IMR-90 (cell line): ENCODE data around the gene CHP1. TPM values are rescaled to one million over a fixed set of nuclear protein-coding genes. Genes with fewer than 3 reads are reported as not detected.

Experiments
- ATAC-seq: fragments of 200-7000 bp; cut with Tn5 transposase; 2 replicates; pipeline ENCODE4 v1.9.1; 2020; ENCODE audit warnings: low read depth, mild to moderate bottlenecking, moderate library complexity
- BruUV-seq: library from RNA; stranded (reverse); fragments of 400-500 nt; replicated peaks from 2 replicates; lab custom pipeline; 2021; lab: Mats Ljungman, UMichigan
- CTCF ChIA-PET: fragments of 300-600 bp; formaldehyde crosslinking; extraction: SDS; loops from one replicate; lab custom pipeline; 2021; ENCODE audit warnings: antibody characterized with exemption; lab: Yijun Ruan, JAX
- POLR2A ChIA-PET: fragments of 300-600 bp; sonication (Branson Sonifier 250); formaldehyde crosslinking; loops from one replicate; lab custom pipeline; 2022; ENCODE audit warnings: antibody characterized with exemption; ENCODE audit not compliant: unreplicated experiment; lab: Charles Lee
- DNase-seq: peaks from one replicate; pipeline ENCODE4 v3.0.0; 2013
- H2AFZ ChIP-seq: replicated peaks from 2 replicates; pipeline ENCODE3; 2013; ENCODE audit warnings: low read length, mild to moderate bottlenecking; ENCODE audit not compliant: poor library complexity
- H2AK5ac ChIP-seq: 2 replicates; pipeline ENCODE4 v1.6.1; 2013; ENCODE audit warnings: low read depth, low read length, inconsistent platforms
- H2AK9ac ChIP-seq: replicated peaks from 2 replicates; pipeline ENCODE3; 2013; ENCODE audit warnings: mild to moderate bottlenecking, low read depth, low read length, moderate library complexity; ENCODE audit not compliant: poor library complexity
- H2BK120ac ChIP-seq: 2 replicates; pipeline ENCODE4 v1.6.1; 2013; ENCODE audit warnings: low read depth, low read length, inconsistent platforms
- H2BK15ac ChIP-seq: 3 replicates; pipeline ENCODE4 v1.6.1; 2013; ENCODE audit warnings: low read depth, low read length, inconsistent platforms
- H2BK20ac ChIP-seq: 2 replicates; pipeline ENCODE4 v1.6.1; 2013; ENCODE audit warnings: low read depth, mild to moderate bottlenecking, inconsistent platforms, low read length, moderate library complexity
- H2BK5ac ChIP-seq: 2 replicates; pipeline ENCODE4 v1.6.1; 2013; ENCODE audit warnings: mild to moderate bottlenecking, low read depth, low read length, inconsistent platforms; ENCODE audit not compliant: poor library complexity, severe bottlenecking
- H3K14ac ChIP-seq: replicated peaks from 2 replicates; pipeline ENCODE4 v1.6.1; 2013; ENCODE audit warnings: low read depth, low read length, inconsistent platforms
- H3K18ac ChIP-seq: 2 replicates; pipeline ENCODE4 v1.6.1; 2013; ENCODE audit warnings: low read depth, low read length, control low read depth
- H3K23ac ChIP-seq: 2 replicates; pipeline ENCODE4 v1.6.1; 2013; ENCODE audit warnings: low read depth, low read length, inconsistent platforms
- H3K27ac ChIP-seq: 2 replicates; pipeline ENCODE4 v1.5.1; 2013; ENCODE audit warnings: mild to moderate bottlenecking, control low read depth, low read length; ENCODE audit not compliant: insufficient read depth
- H3K27me3 ChIP-seq: 2 replicates; pipeline ENCODE4 v1.6.1; 2013; ENCODE audit warnings: low read length; ENCODE audit not compliant: control insufficient read depth, insufficient read depth
- H3K36me3 ChIP-seq: 2 replicates; pipeline ENCODE4 v1.6.1; 2013; ENCODE audit warnings: low read length, mixed read lengths; ENCODE audit not compliant: control insufficient read depth, insufficient read depth
- H3K4ac ChIP-seq: 2 replicates; pipeline ENCODE4 v1.6.1; 2013; ENCODE audit warnings: low read depth, low read length, inconsistent platforms
- H3K4me1 ChIP-seq: 2 replicates; pipeline ENCODE4 v1.6.1; 2013; ENCODE audit warnings: low read length, mixed read lengths; ENCODE audit not compliant: control insufficient read depth, insufficient read depth
- H3K4me2 ChIP-seq: 2 replicates; pipeline ENCODE4 v1.6.1; 2013; ENCODE audit warnings: low read depth, mild to moderate bottlenecking, control low read depth, low read length, moderate library complexity
- H3K4me3 ChIP-seq: 2 replicates; pipeline ENCODE4 v1.5.1; 2013; ENCODE audit warnings: low read depth, mild to moderate bottlenecking, control low read depth, low read length, moderate library complexity; ENCODE audit not compliant: insufficient read depth
- H3K56ac ChIP-seq: 2 replicates; pipeline ENCODE4 v1.6.1; 2013; ENCODE audit warnings: low read length, inconsistent platforms; ENCODE audit not compliant: insufficient read depth; ENCODE audit errors: extremely low read depth
- H3K79me1 ChIP-seq, 2 experiments: 2 replicates each; pipeline ENCODE4 v1.6.1; 2013; ENCODE audit warnings: low read length in 2 of 2, inconsistent platforms in 1 of 2, low read depth in 1 of 2
- H3K9ac ChIP-seq: 2 replicates; pipeline ENCODE4 v1.6.1; 2013; ENCODE audit warnings: low read depth, low read length, control low read depth
- H3K9me1 ChIP-seq: 2 replicates; pipeline ENCODE4 v1.6.1; 2013; ENCODE audit warnings: low read length, inconsistent platforms; ENCODE audit not compliant: insufficient read depth
- H3K9me3 ChIP-seq: 2 replicates; pipeline ENCODE4 v1.6.1; 2013; ENCODE audit warnings: low read length; ENCODE audit not compliant: control insufficient read depth, insufficient read depth
- H4K20me1 ChIP-seq: 2 replicates; pipeline ENCODE4 v1.6.1; 2013; ENCODE audit warnings: low read length, inconsistent platforms; ENCODE audit not compliant: insufficient read depth
- H4K5ac ChIP-seq: 2 replicates; pipeline ENCODE4 v1.6.1; 2013; ENCODE audit warnings: mild to moderate bottlenecking, low read depth, low read length, control low read depth
- H4K8ac ChIP-seq, 2 experiments: 2 replicates each; pipeline ENCODE4 v1.6.1; 2013; ENCODE audit warnings: low read depth in 2 of 2, low read length in 2 of 2, control low read depth in 1 of 2, inconsistent platforms in 1 of 2
- H4K91ac ChIP-seq: 2 replicates; pipeline ENCODE4 v1.6.1; 2013; ENCODE audit warnings: low read depth, low read length, inconsistent platforms; ENCODE audit not compliant: insufficient read depth
- BHLHE40 ChIP-seq: fragments of 150-350 bp; IDR thresholded peaks from 2 replicates; pipeline ENCODE4 v1.6.1; 2016; ENCODE audit warnings: mild to moderate bottlenecking, low read depth, low read length
- CEBPB ChIP-seq: IDR thresholded peaks from 2 replicates; pipeline ENCODE4 v1.6.1; 2012; ENCODE audit warnings: low read depth, low read length, improper control_type of control experiment
- CHD1 ChIP-seq: IDR thresholded peaks from 2 replicates; pipeline ENCODE4 v1.6.1; 2012; ENCODE audit warnings: low read depth, low read length, improper control_type of control experiment
- FOS ChIP-seq: fragments of 150-350 bp; IDR thresholded peaks from 2 replicates; pipeline ENCODE4 v1.6.1; 2016; ENCODE audit warnings: low read depth, low read length
- MAFK ChIP-seq: IDR thresholded peaks from 2 replicates; pipeline ENCODE4 v1.6.1; 2012; ENCODE audit warnings: low read depth, low read length, improper control_type of control experiment
- MAZ ChIP-seq: IDR thresholded peaks from 2 replicates; pipeline ENCODE4 v1.6.1; 2012; ENCODE audit warnings: low read depth, mild to moderate bottlenecking, low read length, improper control_type of control experiment, moderate library complexity, borderline replicate concordance
- MXI1 ChIP-seq: IDR thresholded peaks from 2 replicates; pipeline ENCODE4 v1.6.1; 2012; ENCODE audit warnings: low read depth, mild to moderate bottlenecking, low read length, moderate library complexity, borderline replicate concordance
- NFE2L2 ChIP-seq: fragments of 150-350 bp; IDR thresholded peaks from 2 replicates; pipeline ENCODE4 v1.6.1; 2016; ENCODE audit warnings: low read depth, mild to moderate bottlenecking, low read length
- POLR2A ChIP-seq: IDR thresholded peaks from 2 replicates; pipeline ENCODE4 v1.6.1; 2012; ENCODE audit warnings: mild to moderate bottlenecking, low read depth, low read length
- RAD21 ChIP-seq: IDR thresholded peaks from 2 replicates; pipeline ENCODE4 v1.6.1; 2012; ENCODE audit warnings: low read length, improper control_type of control experiment
- RCOR1 ChIP-seq: IDR thresholded peaks from 2 replicates; pipeline ENCODE4 v1.6.1; 2012; ENCODE audit warnings: mild to moderate bottlenecking, low read length, improper control_type of control experiment; ENCODE audit not compliant: insufficient replicate concordance
- RFX5 ChIP-seq: IDR thresholded peaks from 2 replicates; pipeline ENCODE4 v1.8.0; 2012; ENCODE audit warnings: low read depth, mild to moderate bottlenecking, low read length, moderate library complexity
- SMC3 ChIP-seq: fragments of 150-350 bp; IDR thresholded peaks from 2 replicates; pipeline ENCODE4 v1.6.1; 2016; ENCODE audit warnings: low read depth, mild to moderate bottlenecking, antibody characterized with exemption, low read length, moderate library complexity
- WGBS, 2 experiments: methylation state at CpG; one replicate each; pipeline versions ENCODE4 v1.1.5 to v1.1.7; 2013; ENCODE audit warnings: missing lambda C conversion rate in 2 of 2; ENCODE audit not compliant: insufficient read length in 1 of 2; ENCODE audit errors: extremely low coverage in 2 of 2; 5-methylcytosine and 5-hydroxymethylcytosine counted together
- dilution Hi-C: fragments of 300-500 bp; cut with HindIII; formaldehyde crosslinking; loops from one replicate; pipeline ENCODE4 v1.14.3; 2018; ENCODE audit warnings: low sequenced_read_pairs; ENCODE audit not compliant: unreplicated experiment
- in situ Hi-C: fragments of 300-500 bp; cut with MboI; formaldehyde crosslinking; loops from 3 replicates; pipeline ENCODE4 v1.14.3; 2019; ENCODE audit warnings: low sequenced_read_pairs, inconsistent platforms, mixed read lengths
- intact Hi-C: fragments of 100-400 bp; cut with micrococcal nuclease; formaldehyde crosslinking; loops from 2 replicates; pipeline ENCODE4 v1.10.0; 2022
- polyA plus RNA-seq, 3 experiments: library from polyadenylated mRNA; depleted of rRNA; stranded (reverse); fragments of >200 nt; gene quantifications; 2 replicates each; pipeline ENCODE4 v1.2.3, GENCODE V29; 2012; ENCODE audit warnings: low replicate concordance in 1 of 3
- total RNA-seq: library from RNA; depleted of rRNA; stranded (reverse); fragments of >200 nt; gene quantifications from 2 replicates; pipeline ENCODE4 v1.2.3, GENCODE V29; 2012
- TF ChIP-seq, protein P1 (sequence below): fragments of 150-350 bp; IDR thresholded peaks from 2 replicates; pipeline ENCODE4 v1.6.1; 2016; ENCODE audit warnings: low read depth, mild to moderate bottlenecking, low read length, moderate library complexity, borderline replicate concordance
- TF ChIP-seq, protein P2 (sequence below): conservative IDR thresholded peaks from 2 replicates; pipeline ENCODE4 v1.5.1; 2012; ENCODE audit warnings: mild to moderate bottlenecking, low read depth, low read length, improper control_type of control experiment
- TF ChIP-seq, protein P3 (sequence below): fragments of 150-350 bp; IDR thresholded peaks from 2 replicates; pipeline ENCODE4 v1.6.1; 2017; ENCODE audit warnings: mild to moderate bottlenecking, antibody characterized with exemption, low read length, low read depth

CHP1 gene
- total and polyA plus RNA-seq, 2 of the 4 experiments (the other 2 are of a cell fraction), result 39.2 to 96.1 TPM

DNA sequence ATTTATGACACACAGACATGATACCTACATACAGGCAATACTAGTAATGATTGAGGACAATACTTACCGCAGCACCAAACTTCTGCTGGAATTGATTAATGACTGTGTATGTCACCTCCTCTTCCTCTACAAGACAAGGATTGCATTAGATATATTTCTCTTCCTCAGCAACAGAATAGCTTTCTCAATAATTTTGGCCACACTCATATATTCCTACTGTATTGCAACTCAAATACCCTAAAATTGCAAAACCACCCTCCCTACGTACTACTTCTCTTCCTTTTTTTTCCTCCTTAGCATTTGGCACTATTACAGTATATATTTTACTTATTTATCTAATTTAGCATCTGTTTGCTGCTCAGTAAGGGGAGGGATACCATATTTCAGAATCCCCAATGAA is 15.4 kb upstream of the CHP1 start:
- in situ Hi-C loops, result no loop called here
- Histone ChIP-seq H2AK5ac (no peak overlapping the region), H3K4me1 (no peaks in the 10 kb centered on the region), H4K8ac (no peak overlapping the region), H3K4me2 (no peak overlapping the region), H2AK9ac (no peak overlapping the region), H2BK5ac (no peak overlapping the region), H3K27me3 (peaks cover 25% of the 10 kb centered on the region), H3K9me3 (no peaks in the 10 kb centered on the region), H2AFZ (no peak overlapping the region), H3K4me3 (no peak overlapping the region), H3K79me1 (no peaks in the 10 kb centered on the region), H3K23ac (no peak overlapping the region), H4K5ac (no peak overlapping the region), H2BK20ac (no peak overlapping the region), H3K27ac (no peak overlapping the region), H4K20me1 (no peaks in the 10 kb centered on the region), H2BK15ac (no peak overlapping the region), H3K36me3 (no peaks in the 10 kb centered on the region), H3K56ac (no peak overlapping the region), H3K9me1 (no peaks in the 10 kb centered on the region), H3K14ac (no peak overlapping the region), H3K9ac (no peak overlapping the region), H3K18ac (no peak overlapping the region), H3K4ac (no peak overlapping the region), H4K91ac (no peak overlapping the region), H2BK120ac (no peak overlapping the region)
- CTCF ChIA-PET, result no interaction called here
- ATAC-seq, result no peak
- dilution Hi-C loops, result no loop called here
- no TSS peak for BruUV-seq
- WGBS, 2 experiments, result 100% methylated on average over 1 of the region's 2 CpGs
- intact Hi-C loops, result no loop called here
- POLR2A ChIA-PET, result no interaction called here
- no peak for DNase-seq
- no peak for TF ChIP-seq CEBPB
- no peak for TF ChIP-seq CHD1
- no peak for TF ChIP-seq MAFK
- no peak for TF ChIP-seq RCOR1
- TF ChIP-seq, protein P1, sequence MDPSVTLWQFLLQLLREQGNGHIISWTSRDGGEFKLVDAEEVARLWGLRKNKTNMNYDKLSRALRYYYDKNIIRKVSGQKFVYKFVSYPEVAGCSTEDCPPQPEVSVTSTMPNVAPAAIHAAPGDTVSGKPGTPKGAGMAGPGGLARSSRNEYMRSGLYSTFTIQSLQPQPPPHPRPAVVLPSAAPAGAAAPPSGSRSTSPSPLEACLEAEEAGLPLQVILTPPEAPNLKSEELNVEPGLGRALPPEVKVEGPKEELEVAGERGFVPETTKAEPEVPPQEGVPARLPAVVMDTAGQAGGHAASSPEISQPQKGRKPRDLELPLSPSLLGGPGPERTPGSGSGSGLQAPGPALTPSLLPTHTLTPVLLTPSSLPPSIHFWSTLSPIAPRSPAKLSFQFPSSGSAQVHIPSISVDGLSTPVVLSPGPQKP, result no peak
- TF ChIP-seq, protein P2, sequence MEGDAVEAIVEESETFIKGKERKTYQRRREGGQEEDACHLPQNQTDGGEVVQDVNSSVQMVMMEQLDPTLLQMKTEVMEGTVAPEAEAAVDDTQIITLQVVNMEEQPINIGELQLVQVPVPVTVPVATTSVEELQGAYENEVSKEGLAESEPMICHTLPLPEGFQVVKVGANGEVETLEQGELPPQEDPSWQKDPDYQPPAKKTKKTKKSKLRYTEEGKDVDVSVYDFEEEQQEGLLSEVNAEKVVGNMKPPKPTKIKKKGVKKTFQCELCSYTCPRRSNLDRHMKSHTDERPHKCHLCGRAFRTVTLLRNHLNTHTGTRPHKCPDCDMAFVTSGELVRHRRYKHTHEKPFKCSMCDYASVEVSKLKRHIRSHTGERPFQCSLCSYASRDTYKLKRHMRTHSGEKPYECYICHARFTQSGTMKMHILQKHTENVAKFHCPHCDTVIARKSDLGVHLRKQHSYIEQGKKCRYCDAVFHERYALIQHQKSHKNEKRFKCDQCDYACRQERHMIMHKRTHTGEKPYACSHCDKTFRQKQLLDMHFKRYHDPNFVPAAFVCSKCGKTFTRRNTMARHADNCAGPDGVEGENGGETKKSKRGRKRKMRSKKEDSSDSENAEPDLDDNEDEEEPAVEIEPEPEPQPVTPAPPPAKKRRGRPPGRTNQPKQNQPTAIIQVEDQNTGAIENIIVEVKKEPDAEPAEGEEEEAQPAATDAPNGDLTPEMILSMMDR, result no peak
- TF ChIP-seq SMC3, result no peak
- no peak for TF ChIP-seq BHLHE40
- no peak for TF ChIP-seq MAZ
- TF ChIP-seq, protein P3, sequence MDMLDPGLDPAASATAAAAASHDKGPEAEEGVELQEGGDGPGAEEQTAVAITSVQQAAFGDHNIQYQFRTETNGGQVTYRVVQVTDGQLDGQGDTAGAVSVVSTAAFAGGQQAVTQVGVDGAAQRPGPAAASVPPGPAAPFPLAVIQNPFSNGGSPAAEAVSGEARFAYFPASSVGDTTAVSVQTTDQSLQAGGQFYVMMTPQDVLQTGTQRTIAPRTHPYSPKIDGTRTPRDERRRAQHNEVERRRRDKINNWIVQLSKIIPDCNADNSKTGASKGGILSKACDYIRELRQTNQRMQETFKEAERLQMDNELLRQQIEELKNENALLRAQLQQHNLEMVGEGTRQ, result no peak
- no peak for TF ChIP-seq RFX5
- TF ChIP-seq MXI1, result no peak
- TF ChIP-seq FOS, result no peak
- no peak for TF ChIP-seq NFE2L2
- no peak for TF ChIP-seq RAD21
- no peak for TF ChIP-seq POLR2A
